Measurements from ENCODE around the gene IRF5.
"Not testable (repeated sequence)": the region's sequence is repeated elsewhere in the genome, so short reads cannot be mapped to it uniquely, and the experiment has no call there.

The IRF5 gene

DNA sequence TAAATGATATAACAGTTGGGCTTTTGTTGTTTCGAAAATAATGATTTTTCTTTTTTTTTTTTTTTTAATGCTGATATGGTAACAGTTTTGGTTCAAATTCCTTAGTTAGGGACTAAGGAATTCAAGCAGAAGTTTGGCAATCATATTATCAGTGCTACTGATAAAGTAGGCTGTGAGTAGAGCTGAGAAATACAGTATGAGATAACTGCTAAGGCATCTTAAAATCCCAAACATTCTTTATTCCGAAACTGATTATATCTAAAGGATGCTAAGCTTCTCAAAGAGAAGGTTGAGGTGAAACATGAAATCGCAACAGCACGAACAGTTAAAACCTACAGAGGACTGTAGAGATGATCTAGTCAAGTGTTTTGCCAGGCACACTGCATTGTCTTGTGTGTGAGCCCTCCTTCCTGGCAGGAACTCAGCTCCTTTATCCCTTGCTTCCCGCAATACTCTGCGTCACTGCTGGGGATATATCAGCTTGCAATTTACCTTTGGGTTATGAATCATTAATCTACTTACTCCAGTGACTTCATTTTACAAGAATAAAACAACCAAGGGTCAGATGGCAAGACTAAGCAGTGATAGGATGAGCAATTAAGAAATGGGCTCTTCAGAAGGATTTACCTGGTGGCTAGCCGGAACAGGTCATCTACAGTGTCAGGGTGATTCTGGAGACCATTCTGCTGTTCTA, 36.7 kb downstream of the IRF5 start:
- DNase-seq: no peak

DNA sequence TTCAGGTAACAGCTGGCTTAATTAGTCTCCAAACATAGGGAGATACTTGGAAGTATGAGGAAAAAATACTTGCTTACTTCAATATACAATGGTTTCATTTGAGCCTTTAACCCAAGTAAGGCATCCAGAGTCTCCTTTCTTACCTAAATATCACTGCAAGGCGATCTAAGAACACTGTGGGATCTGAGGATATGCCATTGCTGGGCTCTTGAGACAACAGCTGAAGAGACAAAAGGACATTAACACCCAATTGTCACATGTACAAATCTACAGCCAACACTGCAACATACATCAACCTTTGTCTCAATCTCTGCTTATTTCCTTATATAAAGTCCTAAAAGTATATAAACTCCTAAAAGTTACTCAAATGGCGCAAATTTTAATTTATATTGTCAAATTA, 44.4 kb downstream of the IRF5 start:
- no peak for DNase-seq

DNA sequence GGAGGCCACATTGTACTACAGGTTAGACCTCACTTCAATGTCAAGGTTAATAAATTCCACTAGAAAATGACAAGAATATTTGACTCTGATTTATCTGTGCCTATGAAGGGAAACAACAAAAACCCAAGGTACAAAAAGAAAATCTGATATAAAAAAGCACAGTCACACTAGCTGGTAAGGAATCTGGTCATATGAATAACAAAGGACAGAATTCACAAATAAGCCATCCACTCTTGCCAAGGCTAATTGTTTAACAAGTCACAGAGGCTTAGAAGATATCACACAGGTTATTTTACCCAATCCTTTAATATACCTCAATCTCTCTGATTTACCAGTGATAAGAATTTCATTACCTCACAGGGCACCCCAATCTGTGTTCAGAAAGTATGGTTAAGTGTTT, 47.9 kb downstream of the IRF5 start:
- no peak for DNase-seq

DNA sequence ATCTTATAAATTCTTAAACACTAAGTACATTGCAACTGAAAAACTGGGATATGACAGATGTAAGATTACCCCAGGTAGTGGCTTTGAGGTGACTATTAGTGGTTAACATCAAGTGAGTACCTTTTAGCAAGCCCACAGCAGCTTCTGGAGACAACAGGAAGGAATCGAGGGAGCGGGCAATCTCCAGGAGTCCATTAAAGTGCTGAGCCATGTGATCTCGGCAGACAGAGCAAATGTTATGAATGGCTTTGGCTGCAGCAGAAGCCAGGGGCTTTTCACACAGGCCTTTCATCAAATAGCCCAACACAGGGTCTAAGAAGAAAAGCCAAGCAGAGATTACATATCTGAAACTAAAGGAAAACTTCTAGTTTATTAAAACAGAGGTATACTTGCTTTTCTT, 48.9 kb downstream of the IRF5 start:
- no peak for DNase-seq

DNA sequence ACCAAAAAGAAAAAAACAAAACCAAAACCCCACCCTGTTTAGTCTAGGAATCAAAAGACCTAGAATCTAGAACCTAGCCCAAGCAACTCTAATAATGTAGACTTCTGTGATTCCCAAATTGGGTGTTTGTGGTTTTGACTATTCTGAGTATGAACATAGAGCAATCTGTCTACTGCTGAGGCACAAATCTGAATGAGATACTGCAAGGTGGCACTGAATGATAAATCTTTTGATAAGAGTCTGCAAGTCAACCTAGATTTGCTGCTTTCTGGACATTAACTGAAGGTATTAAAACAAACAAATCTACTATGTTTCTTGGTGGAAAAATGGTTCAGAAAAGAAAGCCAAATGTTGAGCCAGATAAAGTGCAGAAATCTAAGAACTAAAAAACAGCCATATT, 50.6 kb downstream of the IRF5 start:
- no peak for DNase-seq

DNA sequence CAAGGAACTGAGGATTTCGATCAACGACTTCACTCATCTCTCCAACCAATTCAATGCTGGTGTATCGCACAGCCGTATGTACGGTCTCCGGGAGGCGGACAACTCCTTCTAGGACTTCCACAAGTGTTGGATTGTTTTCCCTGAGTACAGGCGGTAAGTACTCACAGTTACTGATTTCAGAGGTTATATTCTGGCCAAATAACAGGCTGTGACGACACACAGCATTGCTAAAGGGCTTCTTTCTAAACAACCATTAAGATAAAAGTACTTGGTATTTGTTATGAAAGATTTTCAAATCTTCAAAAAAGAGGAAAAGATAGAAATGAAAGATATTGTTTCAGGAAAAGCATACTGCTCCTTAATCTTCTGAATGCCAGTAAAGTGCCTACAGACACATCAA, 52.2 kb downstream of the IRF5 start:
- no peak for DNase-seq

DNA sequence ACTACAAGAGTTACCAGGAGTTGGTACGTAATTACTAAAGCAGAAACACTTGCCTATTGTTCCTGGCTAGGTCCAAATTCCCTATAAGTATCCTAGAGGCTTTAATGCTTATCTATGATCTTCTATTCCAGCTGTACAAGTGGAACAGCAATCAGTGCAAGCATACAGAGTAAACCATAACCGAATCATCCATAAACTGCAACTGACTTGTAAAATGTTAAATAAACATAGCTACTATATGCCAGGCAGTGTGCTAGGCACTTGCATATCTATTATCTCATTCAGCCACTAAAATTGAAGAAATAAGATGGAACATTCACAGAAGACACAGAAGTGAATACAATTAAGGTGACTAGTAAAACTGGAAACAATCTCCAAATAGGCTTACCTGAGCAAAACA, 55.7 kb downstream of the IRF5 start:
- no peak for DNase-seq

DNA sequence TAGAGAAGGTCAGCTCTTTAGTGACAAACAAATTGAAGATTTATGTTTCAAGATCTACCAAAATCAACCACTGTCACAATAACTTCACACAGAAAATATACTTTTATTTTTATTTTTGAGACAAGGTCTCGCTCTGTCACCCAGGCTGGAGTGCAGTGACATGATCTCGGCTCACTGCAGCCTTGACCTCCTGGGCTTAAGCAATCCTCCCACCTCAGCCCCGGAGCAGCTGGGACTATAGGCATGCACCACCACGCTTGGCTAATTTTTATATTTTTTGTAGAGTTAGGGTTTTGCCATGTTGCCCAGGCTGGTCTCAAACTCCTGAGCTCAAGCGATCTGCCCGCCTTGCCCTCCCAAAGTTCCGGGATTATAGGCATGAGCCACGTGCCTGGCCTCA, 56.8 kb downstream of the IRF5 start:
- DNase-seq: not testable (repeated sequence)

DNA sequence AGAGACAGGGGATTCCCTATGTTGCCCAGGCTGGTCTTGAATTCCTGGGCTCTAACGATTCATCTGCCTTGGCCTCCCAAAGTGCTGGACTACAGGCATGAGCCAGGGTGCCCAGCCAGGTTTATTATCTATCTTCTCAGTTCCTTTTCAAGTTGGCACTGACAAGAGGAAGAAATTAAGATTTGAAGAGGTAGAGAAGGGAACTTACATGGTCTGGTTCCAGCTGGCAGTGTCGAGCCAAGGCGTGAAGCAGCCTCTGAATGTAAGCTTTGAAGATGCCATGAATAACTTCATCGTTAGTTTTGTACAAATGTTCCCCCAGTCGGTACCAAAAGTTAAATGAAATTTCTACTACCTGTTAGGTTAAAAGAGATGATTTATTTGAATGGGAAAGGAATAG, 59.5 kb downstream of the IRF5 start:
- no peak for DNase-seq

Measured in activated CD4-positive, alpha-beta T cell treated with anti-CD3 and anti-CD28 coated beads, Interleukin-2, amount 50 U/mL, for 1 hour (primary cell).